ENCODE data around the gene CD27. TPM values are rescaled to one million over a fixed set of nuclear protein-coding genes. Genes with fewer than 3 reads are reported as not detected.

Gene CD27
- not detected in 3 replicates for total RNA-seq

DNA sequence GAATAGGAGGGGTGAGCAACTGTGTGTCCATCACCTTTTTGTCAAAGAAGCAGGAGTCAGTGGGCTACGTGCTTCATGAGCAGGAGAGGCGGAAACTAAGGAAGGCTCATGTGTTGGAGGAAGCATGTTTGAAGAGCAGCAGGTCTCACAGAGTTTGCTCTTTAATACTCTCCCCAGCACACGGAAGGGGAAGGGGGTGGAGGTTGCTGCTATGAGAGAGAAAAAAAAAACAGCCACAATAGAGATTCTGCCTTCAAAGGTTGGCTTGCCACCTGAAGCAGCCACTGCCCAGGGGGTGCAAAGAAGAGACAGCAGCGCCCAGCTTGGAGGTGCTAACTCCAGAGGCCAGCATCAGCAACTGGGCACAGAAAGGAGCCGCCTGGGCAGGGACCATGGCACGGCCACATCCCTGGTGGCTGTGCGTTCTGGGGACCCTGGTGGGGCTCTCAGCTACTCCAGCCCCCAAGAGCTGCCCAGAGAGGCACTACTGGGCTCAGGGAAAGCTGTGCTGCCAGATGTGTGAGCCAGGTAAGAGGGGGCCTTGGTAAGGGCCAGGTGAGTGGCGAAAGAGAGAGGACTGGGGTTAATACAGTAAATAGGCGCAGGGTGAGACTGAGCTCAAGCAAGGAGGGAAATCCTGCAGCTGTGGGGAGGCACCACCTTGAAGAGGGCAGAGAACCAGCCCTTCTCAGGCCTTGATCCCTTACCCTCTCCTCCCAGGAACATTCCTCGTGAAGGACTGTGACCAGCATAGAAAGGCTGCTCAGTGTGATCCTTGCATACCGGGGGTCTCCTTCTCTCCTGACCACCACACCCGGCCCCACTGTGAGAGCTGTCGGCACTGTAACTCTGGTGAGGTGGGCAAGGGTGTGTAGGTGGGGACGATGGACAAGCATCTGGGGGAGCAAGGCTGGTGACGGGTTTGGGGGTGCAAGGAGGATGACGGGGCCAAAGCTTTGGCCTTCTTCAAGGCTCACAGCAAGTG, at the start of gene CD27:
Gene CD27 (plus strand): TSS at position 252 of the 985 bp plus-strand sequence. CDS start 141 bp downstream, at position 393.
- Mint-ChIP-seq H3K27me3 (ENCODE audit: low read depth) (no peaks in the 10 kb centered on the region), H3K4me3 (no peak within 1 kb of the TSS), H3K9me3 (no peaks in the 10 kb centered on the region), H3K27ac (no peak within 1 kb of the TSS), H3K4me1 (peaks cover under 1% of the 10 kb centered on the region), H3K36me3 (peaks cover 3% of the 10 kb centered on the region)
- TF ChIP-seq, protein P1, sequence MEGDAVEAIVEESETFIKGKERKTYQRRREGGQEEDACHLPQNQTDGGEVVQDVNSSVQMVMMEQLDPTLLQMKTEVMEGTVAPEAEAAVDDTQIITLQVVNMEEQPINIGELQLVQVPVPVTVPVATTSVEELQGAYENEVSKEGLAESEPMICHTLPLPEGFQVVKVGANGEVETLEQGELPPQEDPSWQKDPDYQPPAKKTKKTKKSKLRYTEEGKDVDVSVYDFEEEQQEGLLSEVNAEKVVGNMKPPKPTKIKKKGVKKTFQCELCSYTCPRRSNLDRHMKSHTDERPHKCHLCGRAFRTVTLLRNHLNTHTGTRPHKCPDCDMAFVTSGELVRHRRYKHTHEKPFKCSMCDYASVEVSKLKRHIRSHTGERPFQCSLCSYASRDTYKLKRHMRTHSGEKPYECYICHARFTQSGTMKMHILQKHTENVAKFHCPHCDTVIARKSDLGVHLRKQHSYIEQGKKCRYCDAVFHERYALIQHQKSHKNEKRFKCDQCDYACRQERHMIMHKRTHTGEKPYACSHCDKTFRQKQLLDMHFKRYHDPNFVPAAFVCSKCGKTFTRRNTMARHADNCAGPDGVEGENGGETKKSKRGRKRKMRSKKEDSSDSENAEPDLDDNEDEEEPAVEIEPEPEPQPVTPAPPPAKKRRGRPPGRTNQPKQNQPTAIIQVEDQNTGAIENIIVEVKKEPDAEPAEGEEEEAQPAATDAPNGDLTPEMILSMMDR (IDR thresholded peaks at IDR 0.05; ENCODE audit: unreplicated experiment): no peak
- no peak for DNase-seq (ENCODE audit: low spot score in 2 of 2, unreplicated experiment in 2 of 2)

GRCh38 chr12:6396031-6396430, 48.7 kb upstream of the CD27 start:
- TF ChIP-seq, protein P1 (IDR thresholded peaks at IDR 0.05; ENCODE audit: unreplicated experiment): no peak
- Mint-ChIP-seq H3K9me3 (no peaks in the 10 kb centered on the region), H3K36me3 (peaks cover 28% of the 10 kb centered on the region), H3K27me3 (ENCODE audit: low read depth) (no peaks in the 10 kb centered on the region), H3K4me1 (no peaks in the 10 kb centered on the region), H3K27ac (no peak overlapping the region), H3K4me3 (no peak overlapping the region)
- no peak for DNase-seq (ENCODE audit: low spot score in 2 of 2, unreplicated experiment in 2 of 2)

GRCh38 chr12:6399884-6400644, 44.7 kb upstream of the CD27 start:
- no peak for DNase-seq (ENCODE audit: low spot score in 2 of 2, unreplicated experiment in 2 of 2)
- Mint-ChIP-seq H3K27me3 (ENCODE audit: low read depth) (no peaks in the 10 kb centered on the region), H3K27ac (no peak overlapping the region), H3K9me3 (no peaks in the 10 kb centered on the region), H3K4me1 (no peaks in the 10 kb centered on the region), H3K36me3 (peaks cover 6% of the 10 kb centered on the region), H3K4me3 (no peak overlapping the region)
- TF ChIP-seq, protein P1 (IDR thresholded peaks at IDR 0.05; ENCODE audit: unreplicated experiment): no peak

GRCh38 chr12:6404390-6404789, 40.4 kb upstream of the CD27 start:
- Mint-ChIP-seq H3K27me3 (ENCODE audit: low read depth) (no peaks in the 10 kb centered on the region), H3K9me3 (peaks cover 5% of the 10 kb centered on the region), H3K36me3 (peaks cover 5% of the 10 kb centered on the region), H3K27ac (no peak overlapping the region), H3K4me3 (no peak overlapping the region), H3K4me1 (no peaks in the 10 kb centered on the region)
- no peak for DNase-seq (ENCODE audit: low spot score in 2 of 2, unreplicated experiment in 2 of 2)
- TF ChIP-seq, protein P1 (IDR thresholded peaks at IDR 0.05; ENCODE audit: unreplicated experiment): no peak

DNA sequence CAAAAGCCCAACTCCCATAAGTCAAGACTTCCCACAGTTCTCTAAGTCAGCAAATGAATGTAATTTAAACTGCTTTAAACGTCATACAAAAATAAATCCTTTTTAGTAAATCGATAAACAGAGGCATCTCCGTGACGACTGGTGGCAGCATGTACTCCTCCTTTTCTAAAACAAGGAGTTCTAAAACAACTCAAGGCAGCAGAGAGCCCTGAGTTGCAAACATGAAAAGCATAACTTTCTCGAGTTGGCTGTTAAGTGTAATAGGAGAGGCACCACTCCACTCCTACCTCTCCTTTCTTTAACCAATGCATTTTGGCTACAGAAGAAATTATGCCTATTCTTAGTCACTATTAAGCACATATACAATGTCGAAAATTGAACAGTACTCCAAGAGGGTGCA, 38.8 kb upstream of the CD27 start:
- Mint-ChIP-seq H3K36me3 (peaks cover 12% of the 10 kb centered on the region), H3K9me3 (peaks cover 17% of the 10 kb centered on the region), H3K27ac (no peak overlapping the region), H3K27me3 (ENCODE audit: low read depth) (no peaks in the 10 kb centered on the region), H3K4me3 (no peak overlapping the region), H3K4me1 (no peaks in the 10 kb centered on the region)
- no peak for DNase-seq (ENCODE audit: low spot score in 2 of 2, unreplicated experiment in 2 of 2)
- TF ChIP-seq, protein P1 (IDR thresholded peaks at IDR 0.05; ENCODE audit: unreplicated experiment): no peak
